HepG2 (cell line): ENCODE data around the gene FCHO1. TPM values are rescaled to one million over a fixed set of nuclear protein-coding genes. Genes with fewer than 3 reads are reported as not detected.

Experiments
- ATAC-seq: fragments of 200-7000 bp; cut with Tn5 transposase; 3 replicates; pipeline ENCODE4 v1.9.1; 2020; ENCODE audit warnings: mild to moderate bottlenecking, moderate library complexity
- BruUV-seq: library from RNA; stranded (reverse); fragments of 400-500 nt; replicated peaks from 2 replicates; lab custom pipeline; 2021; lab: Mats Ljungman, UMichigan
- CTCF ChIA-PET: fragments of 300-600 bp; formaldehyde crosslinking; extraction: SDS; loops from one replicate; lab custom pipeline; 2021; ENCODE audit warnings: low total read pairs, inconsistent platforms, low intra/inter-chr PET ratio; lab: Yijun Ruan, JAX
- POLR2A ChIA-PET: fragments of 350-600 bp; sonication (Branson Sonifier 250); formaldehyde crosslinking; loops from one replicate; lab custom pipeline; 2020; ENCODE audit warnings: antibody characterized with exemption, inconsistent platforms; lab: Yijun Ruan, JAX
- DNase-seq: peaks from one replicate; pipeline ENCODE4 v3.0.0-alpha.2; 2015; ENCODE audit warnings: low spot score
- FAIRE-seq: peaks from 3 replicates; lab custom pipeline; 2011; peaks lifted over from hg19 to GRCh38; lab: Jason Lieb, UNC
- H2AFZ ChIP-seq: one replicate; pipeline ENCODE4 v1.6.1; 2011; ENCODE audit warnings: low read length, inconsistent platforms
- H3K27ac ChIP-seq: fragments of 300-600 bp; 3 replicates; pipeline ENCODE4 v1.8.0; 2011; ENCODE audit warnings: mixed run types, mild to moderate bottlenecking, mixed read lengths, low read length, inconsistent platforms; ENCODE audit not compliant: insufficient read depth; ENCODE audit errors: extremely low read length
- H3K27me3 ChIP-seq, 2 experiments: fragments of 200-600 bp in 1 of 2; 2 replicates in 1 of 2; 3 replicates in 1 of 2; pipeline versions ENCODE4 v1.6.0 to v1.8.0; 2011; ENCODE audit warnings: low read length in 2 of 2, mild to moderate bottlenecking in 2 of 2, moderate library complexity in 2 of 2, inconsistent platforms in 1 of 2; ENCODE audit not compliant: insufficient read depth in 2 of 2, control insufficient read depth in 1 of 2
- H3K36me3 ChIP-seq, 2 experiments: fragments of 200-600 bp in 1 of 2; replicated peaks in 1 of 2; 2 replicates in 1 of 2; 3 replicates in 1 of 2; pipeline versions ENCODE4 v1.5.1 to v1.8.0; 2011; ENCODE audit warnings: low read length in 2 of 2, inconsistent platforms in 1 of 2; ENCODE audit not compliant: insufficient read depth in 2 of 2, control insufficient read depth in 1 of 2
- H3K4me1 ChIP-seq: 2 replicates; pipeline ENCODE4 v1.5.1; 2012; ENCODE audit warnings: low read length, inconsistent platforms; ENCODE audit not compliant: insufficient read depth
- H3K4me2 ChIP-seq: 2 replicates; pipeline ENCODE4 v1.6.0; 2011; ENCODE audit warnings: low read depth, low read length, inconsistent platforms
- H3K4me3 ChIP-seq, 3 experiments: fragments of 200-600 bp in 1 of 3; sonication (generic), shearing (Covaris generic) in 1 of 3; replicated peaks in 1 of 3; 2 replicates each; pipeline ENCODE4 v1.5.1; 2011 to 2016; ENCODE audit warnings: low read length in 3 of 3, inconsistent platforms in 2 of 3, low read depth in 2 of 3, mild to moderate bottlenecking in 2 of 3, control low read depth in 1 of 3, mixed read lengths in 1 of 3; ENCODE audit not compliant: insufficient read depth in 1 of 3
- H3K79me2 ChIP-seq: one replicate; pipeline ENCODE4 v1.6.1; 2011; ENCODE audit warnings: low read length, inconsistent platforms; ENCODE audit not compliant: insufficient read depth
- H3K9ac ChIP-seq: 2 replicates; pipeline ENCODE4 v1.6.0; 2011; ENCODE audit warnings: mild to moderate bottlenecking, low read depth, low read length, inconsistent platforms; ENCODE audit not compliant: insufficient read depth
- H3K9me3 ChIP-seq: 2 replicates; pipeline ENCODE4 v1.5.1; 2012; ENCODE audit warnings: mild to moderate bottlenecking, low read length
- H4K20me1 ChIP-seq: 2 replicates; pipeline ENCODE4 v1.6.0; 2011; ENCODE audit warnings: inconsistent platforms, mild to moderate bottlenecking, low read length, moderate library complexity; ENCODE audit not compliant: insufficient read depth
- CTCF ChIP-seq: sonication (generic); formaldehyde crosslinking; IDR thresholded peaks from 2 replicates; pipeline ENCODE4 v1.5.0; 2020; ENCODE audit warnings: mild to moderate bottlenecking, missing genetic modification reagents, moderate library complexity
- HOXA3 ChIP-seq: sonication (generic); formaldehyde crosslinking; IDR thresholded peaks from 2 replicates; pipeline ENCODE4 v1.5.0; 2020; ENCODE audit warnings: missing genetic modification reagents
- RAD21 ChIP-seq: fragments of 450-650 bp; formaldehyde crosslinking; IDR thresholded peaks from 2 replicates; pipeline ENCODE4 v1.5.0; 2020; ENCODE audit warnings: mild to moderate bottlenecking
- SMARCC2 ChIP-seq: fragments of 450-650 bp; IDR thresholded peaks from 2 replicates; pipeline ENCODE4 v1.6.1; 2017; ENCODE audit warnings: antibody characterized with exemption, mild to moderate bottlenecking
- SMC3 ChIP-seq: IDR thresholded peaks from 2 replicates; pipeline ENCODE4 v1.6.1; 2011; ENCODE audit warnings: low read length, improper control_type of control experiment
- SRF ChIP-seq: IDR thresholded peaks from 2 replicates; pipeline ENCODE4 v1.6.1; 2011; ENCODE audit warnings: mild to moderate bottlenecking, low read depth, low read length, moderate library complexity
- STAG1 ChIP-seq: sonication (generic); formaldehyde crosslinking; IDR thresholded peaks from 2 replicates; pipeline ENCODE4 v1.4.0; 2020; ENCODE audit warnings: missing genetic modification reagents
- WGBS: methylation state at CpG from one replicate; pipeline ENCODE4 v1.1.6; 2017; ENCODE audit warnings: low lambda C conversion rate; 5-methylcytosine and 5-hydroxymethylcytosine counted together
- in situ Hi-C: cut with HindIII; loops from 2 replicates; pipeline ENCODE4 v1.10.0; 2017; ENCODE audit warnings: low pct_unique_long_range_greater_than_20kb; ENCODE audit not compliant: extremely low pct_ligation_motif_present
- intact Hi-C: fragments of 100-400 bp; cut with micrococcal nuclease; formaldehyde crosslinking; loops from one replicate; pipeline ENCODE4 v1.10.0; 2022; ENCODE audit not compliant: unreplicated experiment
- polyA plus RNA-seq, 8 experiments: library from polyadenylated mRNA; depleted of rRNA in 3 of 8; stranded (reverse) in 7 of 8; unstranded in 1 of 8; fragments of >200 nt; fragmentation: Illumina TruSeq in 4 of 8; extraction: Trizol in 4 of 8; gene quantifications; 2 replicates each; pipeline versions ENCODE4 v1.2.1 to v1.2.3, GENCODE V29; 2011 to 2016; ENCODE audit warnings: low read depth in 4 of 8, missing spikeins in 1 of 8, mixed read lengths in 1 of 8; ENCODE audit not compliant: insufficient read depth in 1 of 8
- total RNA-seq, 5 experiments: library from RNA; depleted of rRNA; stranded (reverse); fragments of >200 nt; fragmentation: Illumina TruSeq; extraction: Trizol; gene quantifications; 2 replicates each; pipeline ENCODE4 v1.2.3, GENCODE V29; 2016; ENCODE audit warnings: low read depth in 1 of 5

Gene FCHO1
- total and polyA plus RNA-seq, 2 of the 13 experiments (the other 11 are each of a cell fraction or from before 2014, with no cell fraction given): 1.3 to 3.1 TPM

- Histone ChIP-seq H3K9me3 (no peaks in the 10 kb centered on the region), H3K79me2 (no peaks in the 10 kb centered on the region), H3K4me1 (no peaks in the 10 kb centered on the region), H3K9ac (no peak overlapping the region), H3K27me3 (peaks cover 2 to 8% of the 10 kb centered on the region in 2 experiments; a peak in 3 of 5 replicates), H4K20me1 (no peaks in the 10 kb centered on the region), H3K27ac (no peak overlapping the region), H3K36me3 (no peaks in the 10 kb centered on the region), H3K4me3 (no peak overlapping the region), H3K4me2 (no peak overlapping the region), H2AFZ (no peak overlapping the region)
- peak; percentile 67 for ATAC-seq
- BruUV-seq: no TSS peak
- ChIA-PET POLR2A (no interaction called here), CTCF (interaction anchor here (0.9 to 2.9 kb wide), 3 partner anchors 63 to 152 kb away, joined by 3 to 13 read pairs (median 9); no protein-coding TSS in a partner anchor)
- WGBS: 38% methylated on average over 11 of the region's 11 CpGs
- in situ Hi-C loops: loop anchor here (10.0 kb wide), 1 partner anchor 151 kb away; the partner anchor contains the start of gene RPL18A
- TF ChIP-seq RAD21 (CRISPR knock-in tag) (peak; percentile 48; the same call in 1 of the 2 replicates), SRF (peak; percentile 34; the same call in 1 of the 2 replicates), STAG1 (peak; percentile 78), SMARCC2 (no peak), SMC3 (peak; percentile 51), CTCF (CRISPR knock-in tag) (peak; percentile 82), HOXA3 (no peak)
- peak; percentile 18 for FAIRE-seq
- intact Hi-C loops: loop anchor here (2.0 kb wide), 1 partner anchor 63 kb away; no protein-coding TSS in a partner anchor
- peak; percentile 33 for DNase-seq
Observed at GRCh38 chr19:17703824-17704463, 47.3 kb upstream of the FCHO1 start.
